Stomach (tissue), 9 donors: ENCODE data around the gene OR1L4. TPM values are rescaled to one million over a fixed set of nuclear protein-coding genes. Genes with fewer than 3 reads are reported as not detected.

Experiments
- DNase-seq, 2 donors: peaks; one replicate each; pipeline versions ENCODE4 v3.0.0 to v3.0.0-alpha.2; 2013 to 2019
- H3K27ac ChIP-seq, 5 donors: fragments of 200-600 bp in 4 of 5; sonication (generic) in 4 of 5; one replicate each; pipeline ENCODE4 v1.5.1; 2013 to 2019; ENCODE audit warnings: mild to moderate bottlenecking in 1 of 5, moderate library complexity in 1 of 5
- H3K27me3 ChIP-seq, 3 donors: fragments of 200-600 bp; sonication (generic); one replicate each; pipeline ENCODE4 v1.5.1; 2017 to 2019; ENCODE audit warnings: mixed run types in 1 of 3
- H3K36me3 ChIP-seq, 4 donors: fragments of 200-600 bp; sonication (generic); 1 replicate in 3 of 4; 2 replicates in 1 of 4; pipeline ENCODE4 v1.5.1; 2016 to 2019
- H3K4me1 ChIP-seq, 4 donors: fragments of 200-600 bp; sonication (generic); one replicate each; pipeline ENCODE4 v1.5.1; 2016 to 2019
- H3K4me3 ChIP-seq, 4 donors: fragments of 200-600 bp; sonication (generic) in 3 of 4; one replicate each; pipeline ENCODE4 v1.5.1; 2016 to 2019; ENCODE audit warnings: mild to moderate bottlenecking in 1 of 4
- H3K9me3 ChIP-seq, 4 donors: fragments of 200-600 bp; sonication (generic); one replicate each; pipeline ENCODE4 v1.5.1; 2016 to 2019
- EP300 ChIP-seq: sonication (generic); formaldehyde crosslinking; IDR thresholded peaks from one replicate; pipeline ENCODE4 v1.6.1; 2017; ENCODE audit warnings: antibody characterized with exemption
- POLR2A ChIP-seq, 4 donors: fragments of 450-650 bp; IDR thresholded peaks; one replicate each; pipeline ENCODE4 v1.6.1; 2016; ENCODE audit warnings: antibody characterized with exemption in 4 of 4, control low read depth in 2 of 4, mild to moderate bottlenecking in 1 of 4, moderate library complexity in 1 of 4
- POLR2AphosphoS5 ChIP-seq, 3 donors: sonication (generic); formaldehyde crosslinking; IDR thresholded peaks; one replicate each; pipeline ENCODE4 v1.6.1; 2016; ENCODE audit warnings: antibody characterized with exemption in 3 of 3
- WGBS, 5 donors: extraction: QIAGEN DNeasy Blood & Tissue Kit in 3 of 5; methylation state at CpG; one replicate each; pipeline versions ENCODE4 v1.1.5 to v1.1.7; 2013 to 2018; 5-methylcytosine and 5-hydroxymethylcytosine counted together
- intact Hi-C: fragments of 100-400 bp; cut with DNase I; formaldehyde crosslinking; loops from one replicate; pipeline ENCODE4 v1.15.1; 2023; ENCODE audit warnings: low total_unique reads
- polyA plus RNA-seq, 3 donors: library from polyadenylated mRNA; stranded (reverse); fragments of 200-250 nt; gene quantifications; one replicate each; pipeline ENCODE4 v1.2.3, GENCODE V29; 2013
- total RNA-seq, 5 donors: library from RNA; depleted of rRNA; stranded (reverse); fragments of >200 nt; gene quantifications; one replicate each; pipeline versions ENCODE4 v1.1.0 to v1.2.3, GENCODE V29; 2014 to 2016
- TF ChIP-seq, protein P1 (sequence below), 7 experiments: fragments of 450-650 bp in 4 of 7; fragments of 200-600 bp in 3 of 7; sonication (generic) in 3 of 7; IDR thresholded peaks; one replicate each; pipeline ENCODE4 v1.5.1; 2016 to 2019; ENCODE audit warnings: antibody characterized with exemption in 7 of 7, control low read depth in 2 of 7, mild to moderate bottlenecking in 1 of 7
- donor health status: healthy with polysubstance abuse.
- donor health status: Bipolar disorder and iron deficiency.
- donor health status: healthy.

Gene OR1L4
- total and polyA plus RNA-seq, 8 donors = not detected

DNA sequence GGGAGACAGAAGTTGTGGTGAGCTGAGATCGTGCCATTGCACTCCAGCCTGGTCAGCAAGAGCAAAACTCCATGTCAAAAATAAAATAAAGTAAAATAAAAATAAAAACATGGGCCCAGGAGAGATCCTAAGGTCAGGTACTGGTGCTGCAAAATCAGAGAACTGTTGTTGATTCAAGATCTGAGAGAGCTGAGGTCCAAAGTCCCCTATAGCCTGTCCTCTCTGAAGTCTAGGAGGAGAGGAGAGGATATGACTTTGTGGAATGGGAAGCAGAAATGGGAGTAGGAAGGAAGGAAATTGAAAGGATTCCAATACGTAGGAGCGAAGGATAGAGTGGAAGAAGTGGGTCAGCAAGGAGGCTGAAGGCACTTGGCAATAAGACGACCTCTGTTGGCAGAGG lies 4.6 kb upstream of the OR1L4 start:
- Histone ChIP-seq H3K4me3 (no peak overlapping the region), H3K9me3 (peaks cover 0 to 73% (median 40%) of the 10 kb centered on the region in 4 donors), H3K27me3 (no peaks in the 10 kb centered on the region), H3K27ac (no peak overlapping the region), H3K36me3 (no peaks in the 10 kb centered on the region), H3K4me1 (no peaks in the 10 kb centered on the region)
- intact Hi-C loops = no loop called here
- TF ChIP-seq, protein P1, sequence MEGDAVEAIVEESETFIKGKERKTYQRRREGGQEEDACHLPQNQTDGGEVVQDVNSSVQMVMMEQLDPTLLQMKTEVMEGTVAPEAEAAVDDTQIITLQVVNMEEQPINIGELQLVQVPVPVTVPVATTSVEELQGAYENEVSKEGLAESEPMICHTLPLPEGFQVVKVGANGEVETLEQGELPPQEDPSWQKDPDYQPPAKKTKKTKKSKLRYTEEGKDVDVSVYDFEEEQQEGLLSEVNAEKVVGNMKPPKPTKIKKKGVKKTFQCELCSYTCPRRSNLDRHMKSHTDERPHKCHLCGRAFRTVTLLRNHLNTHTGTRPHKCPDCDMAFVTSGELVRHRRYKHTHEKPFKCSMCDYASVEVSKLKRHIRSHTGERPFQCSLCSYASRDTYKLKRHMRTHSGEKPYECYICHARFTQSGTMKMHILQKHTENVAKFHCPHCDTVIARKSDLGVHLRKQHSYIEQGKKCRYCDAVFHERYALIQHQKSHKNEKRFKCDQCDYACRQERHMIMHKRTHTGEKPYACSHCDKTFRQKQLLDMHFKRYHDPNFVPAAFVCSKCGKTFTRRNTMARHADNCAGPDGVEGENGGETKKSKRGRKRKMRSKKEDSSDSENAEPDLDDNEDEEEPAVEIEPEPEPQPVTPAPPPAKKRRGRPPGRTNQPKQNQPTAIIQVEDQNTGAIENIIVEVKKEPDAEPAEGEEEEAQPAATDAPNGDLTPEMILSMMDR (IDR thresholded peaks at IDR 0.05) = no peak
- no peak for TF ChIP-seq EP300
- no peak for TF ChIP-seq POLR2AphosphoS5 (IDR thresholded peaks at IDR 0.05)
- no peak for TF ChIP-seq POLR2A (IDR thresholded peaks at IDR 0.05)
- WGBS, 5 donors = 67 to 83% (median 80%) methylated on average over 4 of the region's 4 CpGs
- no peak for DNase-seq

DNA sequence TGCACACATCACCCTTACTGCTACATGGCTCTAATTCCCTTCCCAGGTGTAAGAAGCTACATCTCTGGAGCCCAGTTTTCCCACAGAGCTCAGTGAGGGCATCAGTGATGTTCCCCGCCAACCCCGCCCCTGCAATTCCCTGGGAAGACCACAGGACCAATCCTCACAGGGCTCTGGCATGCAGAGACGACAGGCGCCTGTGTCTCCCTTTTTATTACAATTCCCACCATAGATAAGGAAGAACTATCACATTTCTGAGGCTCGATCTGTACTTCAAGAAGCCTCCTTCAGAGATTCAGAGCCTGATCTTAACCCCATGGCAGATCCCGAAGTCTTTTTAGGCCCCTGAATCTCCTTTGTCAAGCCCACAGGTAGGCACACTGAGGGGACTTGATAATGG lies 18.2 kb downstream of the OR1L4 start, which contains the start of gene OR1L6:
Gene OR1L6, plus strand, starts transcription at position 301 of the 400 bp plus-strand sequence. CDS start 7,545 bp downstream, outside the sequence.
- 69 to 76% (median 73%) methylated on average over 6 of the region's 6 CpGs for WGBS, 5 donors
- intact Hi-C loops = no loop called here
- no peak for DNase-seq
- H3K4me1 ChIP-seq = no peaks in the 10 kb centered on the region
- TF ChIP-seq, protein P1 (IDR thresholded peaks at IDR 0.05) = no peak
- no peak for TF ChIP-seq POLR2AphosphoS5 (IDR thresholded peaks at IDR 0.05)
- TF ChIP-seq POLR2A (IDR thresholded peaks at IDR 0.05) = no peak
- TF ChIP-seq EP300 = no peak
- H3K9me3 ChIP-seq = peaks cover 0 to 41% (median 20%) of the 10 kb centered on the region in 4 donors
- H3K27me3 ChIP-seq = no peaks in the 10 kb centered on the region
- H3K4me3 ChIP-seq = no peak within 1 kb of the TSS
- no peak within 1 kb of the TSS for H3K27ac ChIP-seq
- no peaks in the 10 kb centered on the region for H3K36me3 ChIP-seq

DNA sequence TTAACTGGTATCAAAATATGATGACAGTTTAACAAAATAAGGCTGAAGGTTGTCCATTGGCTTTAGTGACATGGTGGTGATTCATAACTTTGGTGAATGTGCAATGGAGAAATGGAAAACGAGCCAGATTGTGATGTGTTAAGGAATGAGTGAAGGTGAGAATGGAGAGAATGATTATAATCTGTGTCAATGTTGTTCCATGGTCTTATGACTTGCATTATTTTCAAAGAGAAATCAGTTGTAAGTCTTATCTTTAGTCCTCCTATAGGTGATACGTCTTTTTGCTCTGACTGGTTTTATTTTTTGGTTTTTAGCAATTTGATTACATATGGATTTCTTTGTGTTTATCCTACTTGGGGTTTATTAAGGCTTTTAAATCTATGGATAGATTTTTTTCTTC lies 31.0 kb downstream of the OR1L4 start:
- Histone ChIP-seq H3K27ac (no peak overlapping the region), H3K36me3 (no peaks in the 10 kb centered on the region), H3K9me3 (peaks cover 0 to 41% (median 24%) of the 10 kb centered on the region in 4 donors), H3K4me1 (no peaks in the 10 kb centered on the region), H3K27me3 (no peaks in the 10 kb centered on the region), H3K4me3 (no peak overlapping the region)
- TF ChIP-seq, protein P1 (IDR thresholded peaks at IDR 0.05) = no peak
- TF ChIP-seq POLR2AphosphoS5 (IDR thresholded peaks at IDR 0.05) (no peak), POLR2A (IDR thresholded peaks at IDR 0.05) (no peak), EP300 (no peak)
- intact Hi-C loops = no loop called here
- WGBS, 5 donors = 28 to 39% (median 33%) methylated on average over 2 of the region's 2 CpGs
- DNase-seq = no peak

DNA sequence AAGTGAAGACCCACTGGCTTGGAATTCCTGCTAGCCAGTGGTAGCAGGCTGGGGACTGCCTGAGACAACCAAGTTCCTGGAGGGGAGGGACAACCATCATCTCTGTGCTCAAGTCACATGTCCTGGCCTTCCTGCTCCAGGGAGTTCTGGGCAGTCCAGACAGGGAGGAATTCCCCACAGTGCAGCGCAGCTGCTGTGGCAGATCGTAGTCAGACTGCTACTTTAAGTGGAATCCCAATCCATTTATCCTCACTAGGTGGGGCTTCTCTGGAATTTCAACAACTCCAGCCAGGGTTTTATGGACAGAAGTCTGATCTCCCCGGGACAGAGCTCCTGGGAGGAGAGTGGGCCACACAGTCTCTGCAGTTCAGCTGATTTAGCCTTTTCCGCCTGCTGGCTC lies 44.0 kb downstream of the OR1L4 start:
- TF ChIP-seq POLR2A (IDR thresholded peaks at IDR 0.05) (no peak), POLR2AphosphoS5 (IDR thresholded peaks at IDR 0.05) (no peak), EP300 (no peak)
- TF ChIP-seq, protein P1 (IDR thresholded peaks at IDR 0.05) = no peak
- intact Hi-C loops = no loop called here
- 77 to 94% (median 80%) methylated on average over 4 of the region's 4 CpGs for WGBS, 5 donors
- no peaks in the 10 kb centered on the region for H3K4me1 ChIP-seq
- H3K36me3 ChIP-seq = peaks cover 0 to 8% (median 0%) of the 10 kb centered on the region in 4 donors
- no peaks in the 10 kb centered on the region for H3K27me3 ChIP-seq
- H3K4me3 ChIP-seq = no peak overlapping the region
- H3K9me3 ChIP-seq = peaks cover 5 to 54% (median 41%) of the 10 kb centered on the region in 4 donors
- H3K27ac ChIP-seq = no peak overlapping the region
- DNase-seq = no peak

Other genes with a start within 250 kb of the OR1L4 start
- not detected for gene OR1J1, start 246.1 kb upstream of the OR1L4 start, total RNA-seq
- not detected for gene OR1J1, start 246.1 kb upstream of the OR1L4 start, polyA plus RNA-seq
- gene OR1J2, start 213.2 kb upstream of the OR1L4 start, total RNA-seq = 1 to 10 TPM in 1 of 5 donors, not detected in 4; 6.4 TPM
- gene OR1J2, start 213.2 kb upstream of the OR1L4 start, polyA plus RNA-seq = not detected
- gene OR1J4, start 204.8 kb upstream of the OR1L4 start, total RNA-seq = 1 to 10 TPM in 1 of 5 donors, not detected in 4; 3.3 TPM
- gene OR1J4, start 204.8 kb upstream of the OR1L4 start, polyA plus RNA-seq = not detected
- not detected for gene OR1N1, start 196.7 kb upstream of the OR1L4 start, total RNA-seq
- gene OR1N1, start 196.7 kb upstream of the OR1L4 start, polyA plus RNA-seq = not detected
- gene OR1N2, start 170.9 kb upstream of the OR1L4 start, total RNA-seq = not detected
- gene OR1N2, start 170.9 kb upstream of the OR1L4 start, polyA plus RNA-seq = not detected
- gene OR1L8, start 140.6 kb upstream of the OR1L4 start, total RNA-seq = under 1 TPM in 1 of 5 donors, not detected in 4; 0.55 TPM
- not detected for gene OR1L8, start 140.6 kb upstream of the OR1L4 start, polyA plus RNA-seq
- not detected for gene OR1Q1, start 109.3 kb upstream of the OR1L4 start, total RNA-seq
- gene OR1Q1, start 109.3 kb upstream of the OR1L4 start, polyA plus RNA-seq = not detected
- gene OR1B1, start 66.4 kb upstream of the OR1L4 start, total RNA-seq = under 1 TPM in 1 of 5 donors, not detected in 4; 0.73 TPM
- not detected for gene OR1B1, start 66.4 kb upstream of the OR1L4 start, polyA plus RNA-seq
- gene OR1L1, start 62.3 kb upstream of the OR1L4 start, total RNA-seq = not detected
- not detected for gene OR1L1, start 62.3 kb upstream of the OR1L4 start, polyA plus RNA-seq
- gene OR1L3, start 48.9 kb upstream of the OR1L4 start, total RNA-seq = not detected
- not detected for gene OR1L3, start 48.9 kb upstream of the OR1L4 start, polyA plus RNA-seq
- gene OR1L6, start 18.3 kb downstream of the OR1L4 start, total RNA-seq = not detected
- gene OR1L6, start 18.3 kb downstream of the OR1L4 start, polyA plus RNA-seq = not detected
- gene OR5C1, start 64.9 kb downstream of the OR1L4 start, total RNA-seq = not detected
- gene OR5C1, start 64.9 kb downstream of the OR1L4 start, polyA plus RNA-seq = not detected
- not detected for gene OR1K1, start 76.1 kb downstream of the OR1L4 start, total RNA-seq
- gene OR1K1, start 76.1 kb downstream of the OR1L4 start, polyA plus RNA-seq = not detected
- gene PDCL, start 104.6 kb downstream of the OR1L4 start, total RNA-seq = 10 to 100 TPM in 3 of 5 donors, 1 to 10 TPM in 2; 5.8 to 35.4 (median 11.6) TPM
- gene PDCL, start 104.6 kb downstream of the OR1L4 start, polyA plus RNA-seq = 10 to 100 TPM in 1 of 3 donors, 1 to 10 TPM in 2; 5.5 to 11.8 (median 10.0) TPM
- gene RC3H2, start 181.4 kb downstream of the OR1L4 start, total RNA-seq = 10 to 100 TPM; 18.8 to 66.3 (median 28.1) TPM
- gene RC3H2, start 181.4 kb downstream of the OR1L4 start, polyA plus RNA-seq = 10 to 100 TPM in 1 of 3 donors, 1 to 10 TPM in 2; 5.8 to 13.4 (median 9.2) TPM
- 10 to 100 TPM in 2 of 5 donors, 1 to 10 TPM in 3; 2.9 to 21.3 (median 6.4) TPM for gene ZBTB6, start 189.3 kb downstream of the OR1L4 start, total RNA-seq
- gene ZBTB6, start 189.3 kb downstream of the OR1L4 start, polyA plus RNA-seq = 1 to 10 TPM; 2.3 to 4.9 (median 3.1) TPM
- gene ZBTB26, start 207.5 kb downstream of the OR1L4 start, total RNA-seq = 10 to 100 TPM in 3 of 5 donors, 1 to 10 TPM in 2; 5.2 to 14.7 (median 11.0) TPM
- 1 to 10 TPM; 1.5 to 4.3 (median 3.2) TPM for gene ZBTB26, start 207.5 kb downstream of the OR1L4 start, polyA plus RNA-seq
- 100 to 1,000 TPM in 2 of 5 donors, 10 to 100 TPM in 3; 25.8 to 157 (median 52.3) TPM for gene RABGAP1, start 217.0 kb downstream of the OR1L4 start, total RNA-seq
- 10 to 100 TPM in 1 of 3 donors, 1 to 10 TPM in 2; 7.0 to 12.7 (median 10.0) TPM for gene RABGAP1, start 217.0 kb downstream of the OR1L4 start, polyA plus RNA-seq